HepG2 (cell line): ENCODE results near the gene NR1H2. TPM values are rescaled to one million over a fixed set of nuclear protein-coding genes. Genes with fewer than 3 reads are reported as not detected.

ENCODE experiments used
- ATAC-seq: fragments of 200-7000 bp; cut with Tn5 transposase; 3 replicates; pipeline ENCODE4 v1.9.1; 2020; ENCODE audit warnings: mild to moderate bottlenecking, moderate library complexity
- BruUV-seq: library from RNA; stranded (reverse); fragments of 400-500 nt; replicated peaks from 2 replicates; lab custom pipeline; 2021; lab: Mats Ljungman, UMichigan
- CTCF ChIA-PET: fragments of 300-600 bp; formaldehyde crosslinking; extraction: SDS; loops from one replicate; lab custom pipeline; 2021; ENCODE audit warnings: low total read pairs, inconsistent platforms, low intra/inter-chr PET ratio; lab: Yijun Ruan, JAX
- POLR2A ChIA-PET: fragments of 350-600 bp; sonication (Branson Sonifier 250); formaldehyde crosslinking; loops from one replicate; lab custom pipeline; 2020; ENCODE audit warnings: antibody characterized with exemption, inconsistent platforms; lab: Yijun Ruan, JAX
- DNase-seq: peaks from one replicate; pipeline ENCODE4 v3.0.0-alpha.2; 2015; ENCODE audit warnings: low spot score
- FAIRE-seq: peaks from 3 replicates; lab custom pipeline; 2011; peaks lifted over from hg19 to GRCh38; lab: Jason Lieb, UNC
- H2AFZ ChIP-seq: one replicate; pipeline ENCODE4 v1.6.1; 2011; ENCODE audit warnings: low read length, inconsistent platforms
- H3K27ac ChIP-seq: fragments of 300-600 bp; 3 replicates; pipeline ENCODE4 v1.8.0; 2011; ENCODE audit warnings: mixed run types, mild to moderate bottlenecking, mixed read lengths, low read length, inconsistent platforms; ENCODE audit not compliant: insufficient read depth; ENCODE audit errors: extremely low read length
- H3K27me3 ChIP-seq, 2 experiments: fragments of 200-600 bp in 1 of 2; 2 replicates in 1 of 2; 3 replicates in 1 of 2; pipeline versions ENCODE4 v1.6.0 to v1.8.0; 2011; ENCODE audit warnings: low read length in 2 of 2, mild to moderate bottlenecking in 2 of 2, moderate library complexity in 2 of 2, inconsistent platforms in 1 of 2; ENCODE audit not compliant: insufficient read depth in 2 of 2, control insufficient read depth in 1 of 2
- H3K36me3 ChIP-seq, 2 experiments: fragments of 200-600 bp in 1 of 2; replicated peaks in 1 of 2; 2 replicates in 1 of 2; 3 replicates in 1 of 2; pipeline versions ENCODE4 v1.5.1 to v1.8.0; 2011; ENCODE audit warnings: low read length in 2 of 2, inconsistent platforms in 1 of 2; ENCODE audit not compliant: insufficient read depth in 2 of 2, control insufficient read depth in 1 of 2
- H3K4me1 ChIP-seq: 2 replicates; pipeline ENCODE4 v1.5.1; 2012; ENCODE audit warnings: low read length, inconsistent platforms; ENCODE audit not compliant: insufficient read depth
- H3K4me2 ChIP-seq: 2 replicates; pipeline ENCODE4 v1.6.0; 2011; ENCODE audit warnings: low read depth, low read length, inconsistent platforms
- H3K4me3 ChIP-seq, 3 experiments: fragments of 200-600 bp in 1 of 3; sonication (generic), shearing (Covaris generic) in 1 of 3; replicated peaks in 1 of 3; 2 replicates each; pipeline ENCODE4 v1.5.1; 2011 to 2016; ENCODE audit warnings: low read length in 3 of 3, inconsistent platforms in 2 of 3, low read depth in 2 of 3, mild to moderate bottlenecking in 2 of 3, control low read depth in 1 of 3, mixed read lengths in 1 of 3; ENCODE audit not compliant: insufficient read depth in 1 of 3
- H3K79me2 ChIP-seq: one replicate; pipeline ENCODE4 v1.6.1; 2011; ENCODE audit warnings: low read length, inconsistent platforms; ENCODE audit not compliant: insufficient read depth
- H3K9ac ChIP-seq: 2 replicates; pipeline ENCODE4 v1.6.0; 2011; ENCODE audit warnings: mild to moderate bottlenecking, low read depth, low read length, inconsistent platforms; ENCODE audit not compliant: insufficient read depth
- H3K9me3 ChIP-seq: 2 replicates; pipeline ENCODE4 v1.5.1; 2012; ENCODE audit warnings: mild to moderate bottlenecking, low read length
- H4K20me1 ChIP-seq: 2 replicates; pipeline ENCODE4 v1.6.0; 2011; ENCODE audit warnings: inconsistent platforms, mild to moderate bottlenecking, low read length, moderate library complexity; ENCODE audit not compliant: insufficient read depth
- HNF1A ChIP-seq, 2 experiments: sonication (generic) in 1 of 2; formaldehyde crosslinking in 1 of 2; IDR thresholded peaks; 2 replicates each; pipeline versions ENCODE4 v1.4.0 to v1.6.1; 2016 to 2020; ENCODE audit warnings: borderline replicate concordance in 1 of 2, low read depth in 1 of 2, mild to moderate bottlenecking in 1 of 2, missing genetic modification reagents in 1 of 2
- JARID2 ChIP-seq: sonication (generic); formaldehyde crosslinking; IDR thresholded peaks from 2 replicates; pipeline ENCODE4 v1.8.1; 2023; ENCODE audit warnings: missing genetic modification reagents, inconsistent platforms; ENCODE audit not compliant: insufficient replicate concordance
- JUNB ChIP-seq: sonication (generic); formaldehyde crosslinking; IDR thresholded peaks from 2 replicates; pipeline ENCODE4 v1.8.0; 2022; ENCODE audit warnings: missing genetic modification reagents, mild to moderate bottlenecking, borderline replicate concordance
- RXRB ChIP-seq: IDR thresholded peaks from 2 replicates; pipeline ENCODE4 v1.6.1; 2016; ENCODE audit warnings: borderline replicate concordance, missing genetic modification reagents, missing compliant biosample characterization
- ZNF274 ChIP-seq: sonication (generic); formaldehyde crosslinking; IDR thresholded peaks from 2 replicates; pipeline ENCODE4 v1.5.1; 2020; ENCODE audit warnings: mild to moderate bottlenecking, missing genetic modification reagents
- ZNF550 ChIP-seq: sonication (generic); formaldehyde crosslinking; IDR thresholded peaks from 2 replicates; pipeline ENCODE4 v1.4.0; 2020; ENCODE audit warnings: mild to moderate bottlenecking, missing genetic modification reagents, borderline replicate concordance
- ZNF558 ChIP-seq: sonication (generic); formaldehyde crosslinking; IDR thresholded peaks from 2 replicates; pipeline ENCODE4 v1.9.0; 2022; ENCODE audit warnings: mild to moderate bottlenecking, missing genetic modification reagents, borderline replicate concordance
- WGBS: methylation state at CpG from one replicate; pipeline ENCODE4 v1.1.6; 2017; ENCODE audit warnings: low lambda C conversion rate; 5-methylcytosine and 5-hydroxymethylcytosine counted together
- in situ Hi-C: cut with HindIII; loops from 2 replicates; pipeline ENCODE4 v1.10.0; 2017; ENCODE audit warnings: low pct_unique_long_range_greater_than_20kb; ENCODE audit not compliant: extremely low pct_ligation_motif_present
- intact Hi-C: fragments of 100-400 bp; cut with micrococcal nuclease; formaldehyde crosslinking; loops from one replicate; pipeline ENCODE4 v1.10.0; 2022; ENCODE audit not compliant: unreplicated experiment
- polyA plus RNA-seq, 8 experiments: library from polyadenylated mRNA; depleted of rRNA in 3 of 8; stranded (reverse) in 7 of 8; unstranded in 1 of 8; fragments of >200 nt; fragmentation: Illumina TruSeq in 4 of 8; extraction: Trizol in 4 of 8; gene quantifications; 2 replicates each; pipeline versions ENCODE4 v1.2.1 to v1.2.3, GENCODE V29; 2011 to 2016; ENCODE audit warnings: low read depth in 4 of 8, missing spikeins in 1 of 8, mixed read lengths in 1 of 8; ENCODE audit not compliant: insufficient read depth in 1 of 8
- total RNA-seq, 5 experiments: library from RNA; depleted of rRNA; stranded (reverse); fragments of >200 nt; fragmentation: Illumina TruSeq; extraction: Trizol; gene quantifications; 2 replicates each; pipeline ENCODE4 v1.2.3, GENCODE V29; 2016; ENCODE audit warnings: low read depth in 1 of 5
- TF ChIP-seq, protein P1 (sequence below): sonication (generic); formaldehyde crosslinking; IDR thresholded peaks from 2 replicates; pipeline ENCODE4 v1.5.0; 2020; ENCODE audit warnings: missing genetic modification reagents
- TF ChIP-seq, protein P2 (sequence below): sonication (generic); formaldehyde crosslinking; IDR thresholded peaks from 2 replicates; pipeline ENCODE4 v1.5.1; 2020; ENCODE audit warnings: mild to moderate bottlenecking, missing genetic modification reagents

NR1H2 gene
- total and polyA plus RNA-seq, 2 of the 13 experiments (the other 11 are each of a cell fraction or from before 2014, with no cell fraction given): 10.3 to 13.5 TPM

GRCh38 chr19:50333737-50334617 is 42.3 kb upstream of the NR1H2 start:
- Histone ChIP-seq H2AFZ (no peak overlapping the region), H3K27me3 (no peaks in the 10 kb centered on the region), H3K4me1 (peaks cover 45% of the 10 kb centered on the region), H3K79me2 (no peaks in the 10 kb centered on the region), H3K27ac (peak overlapping the region; percentile 65), H3K9ac (peak overlapping the region; percentile 69), H3K36me3 (no peaks in the 10 kb centered on the region), H3K4me2 (peak overlapping the region; percentile 71), H3K4me3 (peak overlapping the region; percentile 46 to 68 (median 52); a peak in 5 of 6 replicates), H4K20me1 (no peaks in the 10 kb centered on the region), H3K9me3 (no peaks in the 10 kb centered on the region)
- TSS peak; percentile 71 for BruUV-seq
- intact Hi-C loops: loop anchor here (1.0 kb wide), 1 partner anchor 15 kb away; no protein-coding TSS in a partner anchor
- in situ Hi-C loops: no loop called here
- 57% methylated on average over 40 of the region's 54 CpGs for WGBS
- ChIA-PET POLR2A (interaction anchor here (0.8 to 1.4 kb wide), 7 partner anchors 8 to 129 kb away, joined by 3 to 7 read pairs (median 5); partner anchors contain the start of gene POLD1), CTCF (no interaction called here)
- no peak for DNase-seq
- FAIRE-seq: no peak
- ATAC-seq: no peak
- TF ChIP-seq RXRB (CRISPR knock-in tag) (peak; percentile 28; the same call in 1 of the 2 replicates), ZNF550 (no peak), JARID2 (CRISPR knock-in tag) (peak; percentile 46), JUNB (CRISPR knock-in tag) (no peak), ZNF558 (CRISPR knock-in tag) (peak; percentile 70; the same call in 1 of the 2 replicates), ZNF274 (CRISPR knock-in tag) (peak; percentile 96), HNF1A (IDR thresholded peaks at IDR 0.05; ENCODE audit: low read depth) (no peak), HNF1A (CRISPR knock-in tag; IDR thresholded peaks at IDR 0.05; ENCODE audit: borderline replicate concordance) (peak; percentile 40; the same call in 1 of the 2 replicates)
- TF ChIP-seq, protein P1, sequence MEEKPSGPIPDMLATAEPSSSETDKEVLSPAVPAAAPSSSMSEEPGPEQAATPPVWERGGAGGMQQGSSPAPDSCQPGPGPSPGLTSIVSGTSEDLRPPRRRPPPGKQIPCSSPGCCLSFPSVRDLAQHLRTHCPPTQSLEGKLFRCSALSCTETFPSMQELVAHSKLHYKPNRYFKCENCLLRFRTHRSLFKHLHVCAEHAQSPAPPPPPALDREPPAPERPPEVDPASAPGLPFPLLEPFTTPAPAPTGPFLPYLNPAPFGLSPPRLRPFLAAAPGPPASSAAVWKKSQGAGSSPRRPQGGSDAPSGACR (CRISPR knock-in tag): peak; percentile 80; the same call in 1 of the 2 replicates
- TF ChIP-seq, protein P2, sequence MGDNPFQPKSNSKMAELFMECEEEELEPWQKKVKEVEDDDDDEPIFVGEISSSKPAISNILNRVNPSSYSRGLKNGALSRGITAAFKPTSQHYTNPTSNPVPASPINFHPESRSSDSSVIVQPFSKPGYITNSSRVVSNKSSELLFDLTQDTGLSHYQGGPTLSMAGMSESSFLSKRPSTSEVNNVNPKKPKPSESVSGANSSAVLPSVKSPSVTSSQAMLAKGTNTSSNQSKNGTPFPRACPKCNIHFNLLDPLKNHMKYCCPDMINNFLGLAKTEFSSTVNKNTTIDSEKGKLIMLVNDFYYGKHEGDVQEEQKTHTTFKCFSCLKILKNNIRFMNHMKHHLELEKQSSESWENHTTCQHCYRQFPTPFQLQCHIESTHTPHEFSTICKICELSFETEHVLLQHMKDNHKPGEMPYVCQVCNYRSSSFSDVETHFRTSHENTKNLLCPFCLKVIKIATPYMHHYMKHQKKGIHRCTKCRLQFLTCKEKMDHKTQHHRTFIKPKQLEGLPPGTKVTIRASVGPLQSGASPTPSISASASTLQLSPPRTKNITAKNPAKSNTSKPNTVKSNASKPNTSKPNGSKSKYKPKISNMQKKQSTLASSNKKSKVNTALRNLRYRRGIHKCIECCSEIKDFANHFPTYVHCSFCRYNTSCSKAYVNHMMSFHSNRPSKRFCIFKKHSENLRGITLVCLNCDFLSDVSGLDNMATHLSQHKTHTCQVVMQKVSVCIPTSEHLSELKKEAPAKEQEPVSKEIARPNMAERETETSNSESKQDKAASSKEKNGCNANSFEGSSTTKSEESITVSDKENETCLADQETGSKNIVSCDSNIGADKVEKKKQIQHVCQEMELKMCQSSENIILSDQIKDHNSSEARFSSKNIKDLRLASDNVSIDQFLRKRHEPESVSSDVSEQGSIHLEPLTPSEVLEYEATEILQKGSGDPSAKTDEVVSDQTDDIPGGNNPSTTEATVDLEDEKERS: 0 out of 2 replicates have a peak, but pooled peaks have one; percentile 19
